Retinal pigment epithelial cell (primary cell): ENCODE data around the gene RITA1.

Source experiments
- DNase-seq: peaks from one replicate; pipeline ENCODE4 v3.0.0-alpha.2; 2010; ENCODE audit warnings: low read depth
- H3K4me3 ChIP-seq: 2 replicates; pipeline ENCODE4 v1.5.1; 2011; ENCODE audit warnings: mild to moderate bottlenecking, low read length, control low read depth, moderate library complexity
- TF ChIP-seq, protein P1 (sequence below): conservative IDR thresholded peaks from 2 replicates; pipeline ENCODE4 v1.5.1; 2011; ENCODE audit warnings: low read depth, low read length, control low read depth, inconsistent platforms

RITA1 gene

DNA sequence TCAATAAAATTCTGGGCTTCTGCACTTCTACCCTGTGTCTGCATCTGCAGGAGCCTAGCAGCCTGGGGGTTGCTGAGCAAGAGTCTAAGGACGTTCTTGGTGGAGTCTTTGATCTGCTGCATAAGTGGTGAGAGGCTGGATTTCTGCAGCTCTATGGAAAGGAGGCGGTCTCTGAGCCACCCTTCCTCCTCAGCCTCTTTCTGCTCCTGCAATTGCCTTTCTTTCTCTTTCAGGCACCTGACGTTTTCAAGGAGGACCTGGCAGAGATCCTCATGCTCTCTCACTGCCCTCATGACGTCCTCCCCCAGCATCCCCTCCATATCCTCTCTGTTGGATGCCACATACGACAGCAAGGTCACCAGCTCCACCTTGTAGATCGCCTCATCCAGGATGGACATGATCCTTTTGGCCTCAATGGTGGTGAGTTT, 22.1 kb downstream of the RITA1 start:
- no peak for DNase-seq
- TF ChIP-seq, protein P1, sequence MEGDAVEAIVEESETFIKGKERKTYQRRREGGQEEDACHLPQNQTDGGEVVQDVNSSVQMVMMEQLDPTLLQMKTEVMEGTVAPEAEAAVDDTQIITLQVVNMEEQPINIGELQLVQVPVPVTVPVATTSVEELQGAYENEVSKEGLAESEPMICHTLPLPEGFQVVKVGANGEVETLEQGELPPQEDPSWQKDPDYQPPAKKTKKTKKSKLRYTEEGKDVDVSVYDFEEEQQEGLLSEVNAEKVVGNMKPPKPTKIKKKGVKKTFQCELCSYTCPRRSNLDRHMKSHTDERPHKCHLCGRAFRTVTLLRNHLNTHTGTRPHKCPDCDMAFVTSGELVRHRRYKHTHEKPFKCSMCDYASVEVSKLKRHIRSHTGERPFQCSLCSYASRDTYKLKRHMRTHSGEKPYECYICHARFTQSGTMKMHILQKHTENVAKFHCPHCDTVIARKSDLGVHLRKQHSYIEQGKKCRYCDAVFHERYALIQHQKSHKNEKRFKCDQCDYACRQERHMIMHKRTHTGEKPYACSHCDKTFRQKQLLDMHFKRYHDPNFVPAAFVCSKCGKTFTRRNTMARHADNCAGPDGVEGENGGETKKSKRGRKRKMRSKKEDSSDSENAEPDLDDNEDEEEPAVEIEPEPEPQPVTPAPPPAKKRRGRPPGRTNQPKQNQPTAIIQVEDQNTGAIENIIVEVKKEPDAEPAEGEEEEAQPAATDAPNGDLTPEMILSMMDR: no peak
- H3K4me3 ChIP-seq: no peak overlapping the region

DNA sequence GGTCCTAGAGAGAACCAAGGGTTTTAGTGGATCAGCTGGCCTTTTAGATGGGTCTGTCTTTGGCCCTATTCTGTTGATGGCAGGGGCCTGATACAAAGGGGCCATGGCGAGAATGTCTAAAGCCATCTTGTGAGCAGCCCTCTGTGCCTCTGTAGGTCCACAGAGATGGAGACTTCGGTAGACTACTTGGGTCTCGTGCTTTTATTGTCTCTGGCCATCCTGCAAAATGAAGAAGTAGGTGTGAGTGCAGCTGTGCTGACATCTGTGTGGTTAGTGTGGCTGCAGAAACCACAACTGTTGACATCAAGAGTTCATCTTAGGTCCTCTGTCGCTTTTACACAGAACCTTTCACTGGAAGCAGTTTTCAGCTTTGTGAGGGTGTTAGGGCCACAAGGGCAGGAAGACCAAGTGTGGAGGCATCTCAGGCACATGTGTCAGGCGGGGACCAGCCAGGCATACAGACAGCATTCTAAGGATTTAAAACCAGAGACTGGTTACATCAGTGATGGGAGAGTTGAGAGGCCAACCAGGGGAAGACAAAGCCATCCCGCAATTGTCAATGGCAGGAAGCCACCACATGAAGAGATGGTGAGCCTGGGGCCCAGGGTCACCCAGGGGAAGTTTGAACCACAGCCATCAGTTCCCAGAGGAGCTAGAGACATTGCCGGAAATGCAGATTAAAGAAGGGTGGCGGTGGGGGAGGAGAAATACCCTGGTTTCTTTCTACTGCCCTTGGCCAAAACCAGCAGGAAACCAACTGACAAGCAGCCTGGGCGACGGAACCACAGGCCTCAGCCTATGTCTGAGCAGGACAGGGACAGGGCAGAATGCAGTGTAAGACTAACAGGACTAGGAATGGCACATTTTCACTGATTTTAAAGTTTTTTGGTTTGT, 22.8 kb downstream of the RITA1 start:
- no peak overlapping the region for H3K4me3 ChIP-seq
- DNase-seq: no peak
- TF ChIP-seq, protein P1: no peak

DNA sequence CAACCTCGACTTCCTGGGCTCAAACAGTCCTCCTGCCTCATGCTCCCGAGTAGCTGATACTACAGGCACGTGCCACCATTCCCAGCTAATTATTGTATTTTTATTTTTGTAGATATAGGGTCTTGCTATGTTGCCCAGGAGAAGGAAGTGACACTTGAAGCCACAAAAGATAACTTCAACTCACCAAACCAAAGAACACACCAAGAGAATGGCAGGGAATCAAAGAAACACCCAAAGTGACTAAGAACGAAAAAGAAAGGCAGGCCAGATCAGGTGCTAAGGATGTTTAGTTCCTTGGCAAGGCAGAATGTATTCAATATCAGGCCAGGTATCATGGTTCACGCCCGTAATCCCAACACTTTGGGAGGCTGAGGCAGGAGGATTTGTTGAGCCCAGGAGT, 25.6 kb downstream of the RITA1 start:
- DNase-seq: no peak
- TF ChIP-seq, protein P1: no peak
- H3K4me3 ChIP-seq: no peak overlapping the region

DNA sequence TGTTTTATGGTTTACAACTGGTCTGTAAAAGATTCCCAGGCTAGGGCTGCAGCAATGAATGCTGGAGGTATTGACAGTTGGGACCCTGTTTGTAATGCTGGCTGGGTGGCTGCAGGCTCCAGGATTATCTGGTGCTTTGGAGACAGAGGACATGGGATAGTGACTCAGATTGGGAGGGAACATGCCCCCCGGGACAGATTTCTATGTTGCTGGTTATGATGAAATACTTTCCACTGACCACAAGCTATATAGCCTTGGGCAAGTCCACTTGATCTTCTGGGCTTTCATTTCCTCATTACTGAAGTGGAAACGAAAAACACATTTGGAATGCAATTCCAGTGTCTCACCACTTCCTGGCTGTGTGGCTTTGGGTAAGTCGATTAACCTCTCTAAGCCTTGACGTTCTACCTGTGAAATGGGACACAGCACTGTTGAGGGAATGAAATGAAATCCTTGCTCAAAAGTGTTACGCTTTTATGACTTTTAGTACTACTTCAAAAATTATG, 29.4 kb downstream of the RITA1 start:
- DNase-seq: peak; percentile 88
- TF ChIP-seq, protein P1: no peak

DNA sequence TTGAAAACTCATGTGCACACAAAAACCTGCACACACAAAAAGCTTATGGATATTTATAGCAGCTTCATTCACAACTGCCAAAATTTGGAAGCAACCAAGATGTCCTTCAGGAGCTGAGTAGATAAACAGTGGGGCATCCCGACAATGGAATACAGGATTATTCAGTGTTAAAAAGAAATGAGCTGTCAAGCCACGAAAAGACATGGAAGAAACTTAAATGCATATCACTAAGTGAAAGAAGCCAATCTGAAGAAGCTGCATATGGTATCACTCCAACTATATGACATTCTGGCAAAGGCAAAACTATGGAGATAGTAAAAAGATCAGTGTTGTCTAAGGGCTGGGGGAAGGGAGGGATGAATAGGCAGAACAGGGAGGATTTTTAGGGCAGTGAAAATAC, 30.5 kb downstream of the RITA1 start:
- H3K4me3 ChIP-seq: no peak overlapping the region
- TF ChIP-seq, protein P1: no peak
- DNase-seq: no peak

More for the DNA sequence above, 29.4 kb downstream of the RITA1 start:
- H3K4me3 ChIP-seq: no peak overlapping the region

DNA sequence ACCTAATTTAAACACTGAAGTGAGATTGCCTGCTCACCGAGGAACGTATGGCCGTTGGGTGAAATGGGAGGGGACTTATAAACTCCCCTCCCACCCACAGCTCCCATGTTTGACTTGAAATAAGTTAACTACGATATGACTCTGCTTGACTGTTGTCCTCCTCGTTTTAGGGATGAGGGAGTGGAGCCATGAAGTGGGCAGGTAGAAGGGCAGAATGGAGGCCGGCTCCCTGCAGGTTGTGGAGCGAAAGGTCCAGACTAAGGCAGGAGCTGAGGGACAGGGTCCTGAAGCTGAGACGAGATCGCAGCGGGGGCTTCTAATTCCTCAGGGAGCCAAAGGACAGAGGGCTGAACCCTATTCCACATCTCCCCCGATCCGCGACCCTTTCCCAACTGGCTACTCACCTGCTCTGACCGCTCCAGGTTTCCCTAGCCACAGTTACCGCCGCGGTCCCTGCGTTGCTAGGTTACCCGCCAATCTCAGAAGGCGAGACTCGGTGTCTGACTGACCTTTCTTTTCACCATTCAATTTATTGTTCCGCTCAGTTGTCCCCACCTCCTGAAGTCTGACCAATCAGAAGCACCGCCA, 35.2 kb downstream of the RITA1 start:
- DNase-seq: no peak
- H3K4me3 ChIP-seq: peak overlapping the region; percentile 92

More for the DNA sequence above, 35.2 kb downstream of the RITA1 start:
- TF ChIP-seq, protein P1: no peak
